ENCODE results near the gene ARHGEF11.

- no peak for TF ChIP-seq CTCF (IDR thresholded peaks at IDR 0.05; ENCODE audit: low read depth, low read length, poor library complexity, severe bottlenecking)
- TF ChIP-seq EZH2phosphoT487 (IDR thresholded peaks at IDR 0.05; ENCODE audit: borderline replicate concordance, low read length), result no peak
Measured at GRCh38 chr1:157033357-157033876, 12.1 kb downstream of the ARHGEF11 start.

All from DOHH2 (cell line).